ENCODE measurements around the gene ASL.

DNA sequence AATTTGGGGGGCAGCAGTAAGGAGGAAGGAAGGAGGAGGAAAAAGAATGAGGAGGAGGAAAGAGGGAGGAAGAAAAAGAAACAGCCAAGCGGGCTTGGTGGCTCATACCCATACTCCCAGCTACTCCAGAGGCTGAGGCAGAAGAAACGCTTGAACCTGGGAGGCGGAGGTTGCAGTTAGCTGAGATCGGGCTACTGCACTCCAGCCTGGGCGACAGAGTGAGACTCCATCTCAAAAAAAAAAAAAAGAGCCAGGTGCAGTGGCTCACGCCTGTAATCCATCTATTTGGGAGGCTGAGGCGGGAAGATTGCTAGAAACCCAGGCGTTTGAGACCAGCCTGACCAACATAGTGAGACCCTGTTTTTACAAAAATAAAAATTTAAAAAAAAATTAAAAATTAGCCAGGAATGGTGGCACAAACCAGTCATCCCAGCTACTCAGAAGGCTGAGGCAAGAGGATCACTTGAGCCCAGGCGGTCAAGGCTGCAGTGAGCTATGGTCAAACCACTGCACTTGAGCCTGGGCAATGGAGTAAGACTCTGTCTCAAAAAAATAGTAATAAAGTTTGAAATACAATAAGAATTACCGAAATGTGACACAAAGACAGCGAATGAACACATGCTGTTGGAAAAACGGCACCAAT, 24.9 kb downstream of the ASL start:
- TF ChIP-seq POLR2A (IDR thresholded peaks at IDR 0.05; ENCODE audit: extremely low read depth, insufficient read length), result no peak
- TF ChIP-seq, protein P1, sequence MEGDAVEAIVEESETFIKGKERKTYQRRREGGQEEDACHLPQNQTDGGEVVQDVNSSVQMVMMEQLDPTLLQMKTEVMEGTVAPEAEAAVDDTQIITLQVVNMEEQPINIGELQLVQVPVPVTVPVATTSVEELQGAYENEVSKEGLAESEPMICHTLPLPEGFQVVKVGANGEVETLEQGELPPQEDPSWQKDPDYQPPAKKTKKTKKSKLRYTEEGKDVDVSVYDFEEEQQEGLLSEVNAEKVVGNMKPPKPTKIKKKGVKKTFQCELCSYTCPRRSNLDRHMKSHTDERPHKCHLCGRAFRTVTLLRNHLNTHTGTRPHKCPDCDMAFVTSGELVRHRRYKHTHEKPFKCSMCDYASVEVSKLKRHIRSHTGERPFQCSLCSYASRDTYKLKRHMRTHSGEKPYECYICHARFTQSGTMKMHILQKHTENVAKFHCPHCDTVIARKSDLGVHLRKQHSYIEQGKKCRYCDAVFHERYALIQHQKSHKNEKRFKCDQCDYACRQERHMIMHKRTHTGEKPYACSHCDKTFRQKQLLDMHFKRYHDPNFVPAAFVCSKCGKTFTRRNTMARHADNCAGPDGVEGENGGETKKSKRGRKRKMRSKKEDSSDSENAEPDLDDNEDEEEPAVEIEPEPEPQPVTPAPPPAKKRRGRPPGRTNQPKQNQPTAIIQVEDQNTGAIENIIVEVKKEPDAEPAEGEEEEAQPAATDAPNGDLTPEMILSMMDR (IDR thresholded peaks at IDR 0.05; ENCODE audit: low read depth, low read length), result no peak

All from NB4 (cell line).